OCI-LY1 (cell line): ENCODE data around the gene RYR3.

ENCODE experiments used
- CTCF ChIP-seq: fragments of 200-600 bp; sonication (generic), shearing (Covaris generic); IDR thresholded peaks from 2 replicates; pipeline ENCODE4 v1.5.1; 2017; ENCODE audit warnings: mild to moderate bottlenecking, antibody characterized with exemption, low read length, moderate library complexity, mixed read lengths
- EZH2 ChIP-seq: fragments of 200-600 bp; sonication (generic), shearing (Covaris generic); IDR thresholded peaks from 2 replicates; pipeline ENCODE4 v1.8.0; 2017; ENCODE audit warnings: borderline replicate concordance, mixed run types, mild to moderate bottlenecking, antibody characterized with exemption, low read length, moderate library complexity, mixed read lengths

GRCh38 chr15:33508703-33509102 lies 197.9 kb downstream of the RYR3 start:
- TF ChIP-seq CTCF (no peak), EZH2 (no peak)
